Germinal center (tissue), 1 donor: ENCODE measurements around the gene PPP5C.
"Not testable (repeated sequence)": the region's sequence is repeated elsewhere in the genome, so short reads cannot be mapped to it uniquely, and the experiment has no call there.

ENCODE experiments used
- DNase-seq: peaks from one replicate; pipeline ENCODE4 v3.0.0; 2012; ENCODE audit warnings: mixed read lengths, low spot score

Gene PPP5C

GRCh38 chr19:46435009-46435408 lies 88.1 kb downstream of the PPP5C start:
- no peak for DNase-seq

GRCh38 chr19:46435689-46436088 lies 88.8 kb downstream of the PPP5C start:
- DNase-seq, result not testable (repeated sequence)
